GM21717 (cell line): ENCODE measurements around the gene DXO.
"Not testable (repeated sequence)": the region's sequence is repeated elsewhere in the genome, so short reads cannot be mapped to it uniquely, and the experiment has no call there.

ENCODE experiments used
- ATAC-seq: cut with Tn5 transposase; IDR thresholded peaks from one replicate; pipeline ENCODE4 v1.9.1; 2021; ENCODE audit warnings: mild to moderate bottlenecking, moderate library complexity; ENCODE audit not compliant: unreplicated experiment

The DXO gene

DNA sequence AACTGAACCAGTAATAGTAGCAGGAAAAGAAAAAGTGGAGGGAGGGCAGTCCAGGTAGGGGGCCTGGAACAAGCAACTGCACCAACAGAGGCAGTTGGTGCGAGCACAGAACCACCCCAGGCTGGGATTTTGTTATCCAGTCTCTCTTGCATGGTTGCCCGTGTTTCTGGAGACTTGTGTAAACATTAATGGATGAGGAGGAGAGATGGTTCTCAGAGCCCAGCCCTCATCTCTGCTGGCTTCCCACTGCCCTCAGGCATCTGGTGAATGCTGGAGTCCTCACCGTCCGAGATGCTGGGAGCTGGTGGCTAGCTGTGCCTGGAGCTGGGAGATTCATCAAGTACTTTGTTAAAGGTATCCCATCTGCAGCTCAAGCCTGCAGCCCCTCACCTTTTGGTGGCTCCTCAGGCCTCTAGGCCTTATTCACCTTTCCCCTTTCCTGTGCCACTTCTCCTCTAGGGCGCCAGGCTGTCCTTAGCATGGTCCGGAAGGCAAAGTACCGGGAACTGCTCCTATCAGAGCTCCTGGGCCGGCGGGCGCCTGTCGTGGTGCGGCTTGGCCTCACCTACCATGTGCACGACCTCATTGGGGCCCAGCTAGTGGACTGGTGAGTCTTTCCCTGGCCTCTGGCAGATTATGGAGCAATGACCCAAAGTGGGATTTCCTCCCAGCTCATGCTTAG is 8.4 kb upstream of the DXO start:
- not testable (repeated sequence) for ATAC-seq

DNA sequence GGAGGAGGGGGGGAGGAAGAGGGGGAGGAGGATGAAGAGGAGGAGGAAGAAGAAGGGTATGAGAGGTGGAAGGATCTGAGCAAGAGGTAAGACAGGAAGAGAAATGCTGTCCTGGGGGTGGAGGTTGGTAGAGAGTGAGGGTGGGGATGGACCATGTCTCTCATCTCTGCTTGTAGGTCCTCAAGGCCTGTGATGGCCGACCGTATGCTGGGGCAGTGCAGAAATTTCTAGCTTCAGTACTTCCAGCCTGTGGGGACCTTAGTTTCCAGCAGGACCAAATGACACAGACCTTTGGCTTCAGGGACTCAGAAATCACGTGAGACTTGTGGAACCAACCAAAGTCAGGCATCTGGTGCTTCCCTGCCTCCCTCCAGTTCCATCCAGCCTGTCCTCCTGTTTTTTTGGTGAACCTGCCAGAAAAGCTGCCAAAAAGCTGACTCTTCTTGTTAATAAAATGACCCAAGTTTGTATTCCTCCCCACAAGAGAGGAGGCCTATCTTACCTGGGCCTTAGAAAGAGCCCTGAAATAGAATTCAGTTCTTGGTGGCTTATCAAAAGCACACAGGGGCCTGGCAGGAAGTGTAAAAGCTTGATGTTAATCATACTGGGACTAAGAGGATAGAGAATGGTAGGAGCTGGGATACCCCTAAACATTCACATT is 7.4 kb upstream of the DXO start:
- ATAC-seq: no peak

DNA sequence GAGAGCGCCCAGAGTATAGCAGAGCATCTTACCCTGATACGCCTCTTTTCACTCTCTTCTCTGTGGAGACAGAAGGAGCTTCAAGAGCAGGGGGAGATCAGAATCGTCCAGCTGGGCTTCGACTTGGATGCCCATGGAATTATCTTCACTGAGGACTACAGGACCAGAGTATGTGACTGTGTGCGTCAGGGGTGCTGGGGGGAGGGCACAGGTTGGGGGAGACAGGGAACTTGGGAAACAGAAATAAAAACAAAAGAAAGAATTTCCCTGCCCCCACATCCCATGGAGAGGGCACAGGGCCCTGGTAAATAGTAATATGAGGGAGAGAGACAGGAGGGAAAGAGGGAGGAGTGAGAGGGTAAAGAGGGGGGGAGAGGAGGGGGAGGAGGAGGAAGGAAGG is 6.9 kb upstream of the DXO start:
- no peak for ATAC-seq

DNA sequence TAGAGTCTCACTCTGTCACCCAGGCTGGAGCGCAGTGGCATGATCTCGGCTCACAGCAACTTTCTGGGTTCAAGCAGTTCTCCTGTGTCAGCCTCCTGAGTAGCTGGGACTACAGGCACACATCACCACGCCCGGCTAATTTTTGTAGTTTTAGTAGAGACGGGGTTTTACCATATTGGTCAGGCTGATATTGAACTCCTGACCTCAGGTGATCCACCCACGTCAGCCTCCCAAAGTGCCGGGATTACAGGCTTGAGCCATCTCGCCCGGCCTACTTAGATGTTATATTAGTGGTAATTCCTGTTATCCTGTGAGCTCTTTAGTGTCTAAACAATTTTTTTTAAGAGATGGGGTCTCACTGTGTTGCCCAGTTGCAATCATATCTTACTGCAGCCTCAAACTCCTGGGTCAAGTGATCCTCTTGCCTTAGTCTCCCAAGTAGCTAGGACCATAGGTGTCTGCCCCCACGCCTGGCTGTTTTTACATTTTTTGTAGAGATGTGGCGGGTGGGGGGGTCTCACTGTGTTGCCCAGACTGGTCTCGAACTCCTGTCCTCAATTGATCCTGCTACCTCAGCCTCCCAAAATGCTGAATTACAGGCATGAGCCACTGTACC is 6.0 kb upstream of the DXO start:
- no peak for ATAC-seq

DNA sequence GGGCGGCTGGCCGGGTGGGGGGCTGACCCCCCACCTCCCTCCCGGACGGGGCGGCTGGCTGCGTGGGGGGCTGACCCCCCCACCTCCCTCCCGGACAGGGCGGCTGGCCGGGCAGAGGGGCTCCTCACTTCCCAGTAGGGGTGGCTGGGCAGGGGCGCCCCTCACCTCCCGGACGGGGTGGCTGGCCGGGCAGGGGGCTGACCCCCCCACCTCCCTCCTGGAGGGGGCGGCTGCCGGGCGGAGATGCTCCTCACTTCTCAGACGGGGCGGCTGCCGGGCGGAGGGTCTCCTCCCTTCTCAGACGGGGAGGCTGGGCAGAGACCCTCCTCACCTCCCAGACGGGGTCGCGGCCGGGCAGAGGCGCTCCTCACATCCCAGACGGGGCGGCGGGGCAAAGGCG is 4.1 kb upstream of the DXO start:
- ATAC-seq: not testable (repeated sequence)

DNA sequence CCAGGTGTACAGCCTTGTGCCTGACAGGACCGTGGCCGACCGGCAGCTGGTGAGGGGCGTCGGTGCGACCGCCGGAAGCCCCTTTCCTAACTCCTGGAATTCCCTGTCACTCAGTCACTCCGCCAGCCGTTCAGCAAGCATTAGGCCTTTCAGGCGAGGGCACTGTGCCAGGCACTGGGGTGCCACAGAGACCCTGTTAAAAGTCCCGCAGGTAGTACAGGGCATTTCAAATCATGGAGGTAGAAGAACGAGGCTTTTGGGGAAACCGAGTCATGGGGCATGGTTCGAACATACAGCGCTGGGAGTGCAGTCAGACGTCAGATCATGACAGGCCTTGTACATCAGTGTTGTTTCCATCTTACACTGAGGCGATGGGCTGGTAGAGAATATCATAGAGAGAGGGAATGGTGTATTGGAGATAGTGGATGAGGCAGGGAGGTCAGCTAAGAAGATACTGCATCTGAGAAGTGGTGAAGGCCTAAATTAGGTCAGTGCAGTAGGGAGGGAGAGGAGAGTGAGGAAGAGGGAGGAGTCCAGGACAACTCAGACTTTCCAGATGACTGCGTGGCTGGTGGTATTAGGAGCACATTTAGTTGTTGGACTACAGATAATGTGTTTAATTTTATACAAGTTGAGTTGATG is 892 bp upstream of the DXO start:
- ATAC-seq: no peak

DNA sequence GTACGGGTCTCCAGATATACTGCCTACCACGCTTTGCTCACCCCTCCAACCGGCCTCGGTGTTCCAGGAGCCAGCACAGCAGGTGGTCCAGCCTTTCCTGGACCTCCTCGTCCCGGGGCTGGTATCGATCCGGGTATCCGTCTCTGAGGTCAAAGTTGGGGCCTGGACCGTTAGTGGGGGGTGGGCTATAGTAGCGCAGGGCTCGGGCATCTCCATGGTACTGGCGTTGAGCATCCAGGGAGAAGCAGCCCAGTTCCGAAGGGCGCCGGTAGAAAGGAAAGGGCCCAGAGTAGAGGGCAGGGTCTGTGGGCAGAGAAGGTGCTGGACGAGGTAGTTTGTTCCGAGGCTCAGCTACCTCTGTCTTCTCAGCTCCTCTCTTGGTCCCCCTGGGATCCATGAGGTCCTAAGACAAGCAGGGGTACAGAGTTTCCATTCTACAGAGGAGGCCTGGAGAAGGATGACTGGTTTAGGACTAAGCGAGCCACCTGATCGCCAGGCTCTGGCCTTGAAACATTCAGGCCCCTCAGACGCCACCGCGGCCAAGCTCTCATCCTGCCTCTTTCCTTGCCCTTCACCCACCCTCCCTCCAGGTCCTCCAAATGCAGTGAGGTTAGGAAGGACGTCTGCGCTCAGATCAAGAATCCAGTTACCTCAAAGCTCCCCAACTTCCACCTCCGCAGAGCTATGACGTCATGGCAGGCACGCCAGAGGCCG is 502 bp downstream of the DXO start:
- ATAC-seq: no peak

DNA sequence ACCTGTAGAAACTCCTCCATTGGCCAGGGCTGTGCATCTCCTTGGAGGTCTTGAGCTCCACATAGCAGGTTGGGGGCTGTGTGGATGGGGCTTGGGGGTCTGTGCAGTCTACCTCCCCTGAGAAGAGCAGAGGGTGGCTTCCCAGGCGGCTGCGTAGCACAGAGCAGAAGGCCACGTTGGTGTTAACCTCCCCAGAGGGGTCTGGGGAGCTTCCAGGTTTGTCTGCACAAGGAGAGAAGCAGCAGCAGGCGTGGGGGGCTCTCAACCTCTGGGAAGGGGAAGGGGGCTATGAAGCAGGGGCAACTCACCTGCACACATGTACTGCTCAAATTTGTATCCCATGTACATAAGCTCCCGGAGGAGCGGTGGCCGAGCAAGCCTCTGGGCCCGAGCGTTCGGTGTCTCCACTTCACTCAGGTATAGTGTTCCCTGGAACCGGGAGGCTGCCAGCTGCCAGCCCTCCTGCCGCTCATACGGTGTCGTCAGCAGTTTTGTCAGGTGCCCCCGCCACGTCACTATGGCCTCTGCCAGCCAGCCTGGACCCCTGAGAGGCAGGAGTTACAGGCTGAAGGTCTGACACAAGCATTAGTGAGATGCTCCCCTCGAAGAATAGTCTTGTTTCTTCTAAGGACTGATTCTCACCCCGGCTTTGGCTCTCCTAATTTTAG is 1.2 kb downstream of the DXO start:
- no peak for ATAC-seq

DNA sequence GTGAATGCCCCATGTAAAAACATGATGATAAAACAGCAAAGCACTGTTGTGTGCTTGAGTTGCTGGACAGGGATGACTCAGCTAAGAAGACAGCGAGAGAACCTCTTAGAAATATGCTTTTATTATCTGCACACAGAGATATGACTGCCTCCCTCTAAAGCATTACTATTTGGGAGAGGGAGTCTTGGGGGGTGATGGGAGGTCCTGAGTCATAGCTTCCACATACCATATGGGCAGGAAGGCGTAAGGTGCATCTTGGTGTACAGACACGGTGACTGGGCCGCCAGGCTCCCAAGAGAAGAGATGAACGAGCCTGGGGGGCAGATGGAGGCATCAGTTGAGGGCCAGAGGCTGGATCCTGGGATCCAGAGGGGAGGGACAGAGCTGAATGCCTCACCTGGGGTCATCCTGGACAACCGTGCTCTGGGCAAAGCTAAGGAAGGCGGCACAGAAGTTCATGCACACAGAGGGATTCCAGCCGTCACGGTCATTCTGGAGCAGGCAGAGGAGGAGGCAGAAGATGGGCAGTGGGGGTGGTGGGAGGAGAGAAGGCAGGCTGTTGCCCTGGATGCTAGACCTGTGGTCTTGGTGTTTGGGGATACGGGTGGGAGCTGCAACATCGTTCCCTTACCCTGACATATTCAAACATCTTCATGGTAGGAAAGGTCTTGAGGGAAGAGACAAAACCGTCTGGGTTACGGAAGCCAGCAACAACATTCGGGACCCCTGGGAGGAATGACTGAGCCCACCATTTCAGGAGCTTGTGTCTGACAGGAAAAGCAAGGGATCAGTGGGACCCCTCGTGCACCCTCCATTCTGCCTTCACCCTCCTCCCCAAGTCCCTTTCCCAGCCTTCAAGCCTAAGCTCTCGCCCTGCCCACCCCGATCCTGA is 2.0 kb downstream of the DXO start:
- no peak for ATAC-seq

DNA sequence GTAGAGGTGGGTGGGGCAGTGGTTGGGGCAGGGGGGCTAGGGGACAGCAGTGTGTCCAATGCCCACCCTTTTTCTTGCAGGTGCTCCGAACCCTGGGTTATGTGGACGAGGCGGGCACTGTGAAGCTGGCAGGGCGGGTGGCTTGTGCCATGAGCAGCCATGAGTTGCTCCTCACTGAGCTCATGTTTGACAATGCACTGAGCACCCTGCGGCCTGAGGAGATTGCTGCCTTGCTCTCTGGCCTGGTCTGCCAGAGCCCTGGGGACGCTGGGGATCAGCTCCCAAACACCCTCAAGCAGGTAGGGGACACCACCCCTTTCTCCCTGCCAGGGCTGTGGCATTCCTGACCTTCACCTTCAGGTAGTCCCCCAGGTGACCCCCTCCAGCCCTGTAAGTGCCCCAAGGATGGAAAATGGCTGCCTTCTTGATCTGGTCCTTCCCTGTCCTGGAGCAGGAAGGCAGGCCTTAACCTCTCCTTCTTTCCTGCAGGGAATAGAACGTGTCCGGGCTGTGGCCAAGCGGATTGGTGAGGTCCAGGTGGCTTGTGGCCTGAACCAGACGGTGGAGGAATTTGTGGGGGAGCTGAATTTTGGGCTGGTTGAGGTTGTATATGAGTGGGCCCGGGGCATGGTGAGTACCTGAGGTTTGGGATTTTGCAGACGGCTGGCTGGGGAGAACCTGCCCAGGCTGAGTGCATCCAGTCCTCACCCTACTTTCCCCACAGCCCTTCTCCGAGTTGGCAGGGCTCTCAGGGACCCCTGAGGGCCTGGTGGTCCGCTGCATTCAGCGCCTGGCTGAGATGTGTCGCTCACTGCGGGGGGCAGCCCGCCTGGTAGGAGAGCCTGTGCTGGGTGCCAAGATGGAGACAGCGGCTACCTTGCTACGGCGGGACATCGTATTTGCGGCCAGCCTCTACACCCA is 2.9 kb downstream of the DXO start:
- no peak for ATAC-seq

DNA sequence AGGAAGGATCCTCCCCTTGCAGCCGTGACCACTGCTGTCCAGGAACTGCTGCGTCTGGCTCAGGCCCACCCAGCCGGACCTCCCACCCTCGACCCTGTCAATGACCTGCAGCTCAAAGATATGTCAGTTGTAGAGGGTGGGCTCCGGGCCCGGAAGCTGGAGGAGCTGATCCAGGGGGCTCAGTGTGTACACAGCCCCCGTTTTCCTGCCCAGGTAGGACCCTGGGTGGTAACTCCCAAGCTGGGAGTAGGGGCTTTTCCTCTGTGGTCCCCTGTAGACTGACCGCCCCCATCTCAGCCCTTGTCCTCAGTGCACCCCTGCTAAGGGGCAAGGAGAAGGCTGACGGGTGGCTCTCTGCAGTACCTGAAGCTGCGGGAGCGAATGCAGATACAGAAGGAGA is 3.6 kb downstream of the DXO start:
- ATAC-seq: no peak

DNA sequence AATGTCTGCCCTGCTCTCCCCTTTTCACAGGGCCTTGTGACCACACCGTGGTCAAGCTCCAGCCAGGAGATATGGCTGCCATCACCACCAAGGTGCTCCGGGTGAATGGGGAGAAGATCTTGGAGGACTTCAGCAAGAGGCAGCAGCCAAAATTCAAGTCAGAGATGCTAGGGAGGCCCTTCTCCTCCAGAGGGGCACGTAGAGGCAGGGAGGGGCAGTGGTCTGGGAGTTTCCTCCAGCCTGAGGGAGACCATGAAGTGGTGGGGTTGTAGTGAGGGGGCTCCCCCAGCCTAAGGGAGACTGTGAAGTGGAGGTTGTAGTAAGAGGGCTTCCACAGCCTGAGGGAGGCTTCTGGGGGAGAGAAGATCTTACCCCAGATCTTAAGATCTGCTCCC is 4.0 kb downstream of the DXO start:
- ATAC-seq: no peak

DNA sequence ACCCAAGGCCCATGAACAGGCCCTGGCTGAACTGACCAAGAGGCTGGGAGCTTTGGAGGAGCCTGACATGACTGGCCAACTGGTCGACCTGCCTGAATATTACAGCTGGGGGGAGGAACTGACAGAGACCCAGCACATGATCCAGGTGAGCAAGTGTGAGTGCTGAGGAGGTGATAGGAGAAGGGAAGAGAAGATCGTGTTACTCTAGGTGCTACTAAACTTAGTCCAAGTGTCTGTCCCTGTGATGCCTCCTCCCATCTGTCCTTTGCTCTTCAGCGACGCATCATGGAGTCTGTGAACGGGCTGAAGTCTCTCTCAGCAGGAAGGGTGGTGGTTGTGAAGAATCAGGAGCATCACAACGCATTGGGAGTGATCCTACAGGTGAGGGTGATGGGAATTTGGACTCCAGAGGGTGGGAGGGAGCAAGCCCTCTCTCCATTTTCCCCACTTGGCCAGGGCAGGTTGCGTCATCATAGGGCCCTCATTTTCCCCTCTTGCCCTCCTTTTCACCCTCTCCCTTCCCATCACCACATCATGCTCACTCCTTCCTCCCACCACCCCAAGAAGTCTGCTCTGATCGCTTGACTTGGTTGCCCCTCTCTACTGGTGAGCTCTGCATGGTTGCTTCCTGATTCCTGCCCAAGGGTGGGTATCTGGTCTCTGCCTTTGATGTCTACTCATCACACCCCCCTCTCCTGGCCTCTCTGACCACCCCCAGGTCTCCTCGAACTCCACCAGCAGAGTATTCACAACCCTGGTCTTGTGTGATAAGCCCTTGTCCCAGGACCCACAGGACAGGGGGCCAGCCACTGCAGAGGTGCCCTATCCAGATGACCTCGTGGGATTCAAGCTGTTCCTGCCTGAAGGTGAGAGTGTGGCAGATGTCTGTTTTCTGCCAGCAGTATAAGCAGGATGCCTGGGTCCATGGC is 4.7 kb downstream of the DXO start:
- no peak for ATAC-seq

DNA sequence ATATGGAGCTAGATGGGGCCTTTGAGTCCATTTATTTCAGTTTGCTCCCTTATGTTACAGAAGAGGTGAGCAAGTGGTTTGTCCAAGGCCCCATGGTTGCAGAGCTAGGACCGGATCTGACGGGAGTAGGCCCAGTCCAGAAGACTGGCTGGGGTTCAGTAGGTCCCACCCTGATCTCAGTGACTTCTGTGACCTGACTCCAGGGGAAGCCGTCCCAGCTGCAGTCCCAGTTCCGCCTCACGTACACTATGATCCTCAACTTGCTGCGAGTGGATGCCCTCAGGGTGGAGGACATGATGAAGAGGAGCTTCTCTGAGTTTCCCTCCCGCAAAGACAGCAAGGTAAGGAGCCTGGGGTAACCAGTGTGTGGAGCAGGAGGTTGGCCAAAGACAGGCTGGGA is 5.4 kb downstream of the DXO start:
- no peak for ATAC-seq

DNA sequence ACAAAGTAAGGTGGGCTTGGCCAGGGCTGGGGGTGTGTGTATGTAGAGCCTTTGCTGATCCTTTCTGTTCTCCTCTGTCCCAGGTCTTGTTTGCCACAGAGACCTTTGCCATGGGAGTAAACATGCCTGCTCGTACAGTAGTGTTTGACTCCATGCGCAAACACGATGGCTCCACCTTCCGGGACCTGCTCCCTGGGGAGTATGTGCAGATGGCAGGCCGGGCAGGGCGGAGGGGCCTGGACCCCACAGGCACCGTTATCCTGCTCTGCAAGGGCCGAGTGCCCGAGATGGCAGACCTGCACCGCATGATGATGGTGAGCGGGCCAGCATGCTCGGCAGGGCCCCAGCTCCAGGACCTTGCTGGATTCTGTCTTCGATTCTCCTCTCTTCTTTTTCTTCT is 6.2 kb downstream of the DXO start:
- ATAC-seq: no peak

DNA sequence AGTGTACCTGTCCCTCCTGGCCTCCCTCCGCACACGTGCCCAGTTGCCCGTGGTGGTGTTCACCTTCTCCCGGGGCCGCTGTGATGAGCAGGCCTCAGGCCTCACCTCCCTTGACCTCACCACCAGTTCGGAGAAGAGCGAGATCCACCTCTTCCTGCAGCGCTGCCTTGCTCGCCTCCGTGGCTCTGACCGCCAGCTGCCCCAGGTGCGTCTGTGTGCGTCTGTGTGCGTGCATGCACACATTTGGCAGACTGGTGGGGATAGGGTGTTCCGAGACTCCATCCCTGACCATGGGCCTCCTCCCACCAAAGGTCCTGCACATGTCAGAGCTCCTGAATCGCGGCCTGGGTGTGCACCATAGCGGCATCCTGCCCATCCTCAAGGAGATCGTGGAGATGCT is 8.0 kb downstream of the DXO start:
- ATAC-seq: no peak

DNA sequence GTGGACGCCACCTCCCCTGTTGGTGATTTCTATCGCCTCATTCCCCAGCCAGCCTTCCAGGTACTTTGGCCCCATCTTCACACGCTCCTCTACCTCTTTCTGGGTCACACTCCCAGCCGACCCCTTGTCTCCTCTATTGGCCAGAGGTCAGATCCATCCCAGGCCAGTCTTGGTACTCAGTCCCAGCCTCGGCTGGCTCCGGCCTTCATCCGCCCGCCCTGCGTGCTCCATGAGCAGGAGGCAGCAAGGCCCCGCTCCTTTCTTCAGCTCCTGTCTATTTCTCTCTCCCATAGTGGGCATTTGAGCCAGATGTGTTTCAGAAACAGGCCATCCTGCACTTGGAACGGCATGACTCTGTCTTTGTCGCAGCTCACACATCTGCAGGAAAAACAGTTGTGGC is 10.3 kb downstream of the DXO start:
- no peak for ATAC-seq
